Measurements from ENCODE around the gene TSEN34.
"Not testable (repeated sequence)": the region's sequence is repeated elsewhere in the genome, so short reads cannot be mapped to it uniquely, and the experiment has no call there.

TSEN34 gene

DNA sequence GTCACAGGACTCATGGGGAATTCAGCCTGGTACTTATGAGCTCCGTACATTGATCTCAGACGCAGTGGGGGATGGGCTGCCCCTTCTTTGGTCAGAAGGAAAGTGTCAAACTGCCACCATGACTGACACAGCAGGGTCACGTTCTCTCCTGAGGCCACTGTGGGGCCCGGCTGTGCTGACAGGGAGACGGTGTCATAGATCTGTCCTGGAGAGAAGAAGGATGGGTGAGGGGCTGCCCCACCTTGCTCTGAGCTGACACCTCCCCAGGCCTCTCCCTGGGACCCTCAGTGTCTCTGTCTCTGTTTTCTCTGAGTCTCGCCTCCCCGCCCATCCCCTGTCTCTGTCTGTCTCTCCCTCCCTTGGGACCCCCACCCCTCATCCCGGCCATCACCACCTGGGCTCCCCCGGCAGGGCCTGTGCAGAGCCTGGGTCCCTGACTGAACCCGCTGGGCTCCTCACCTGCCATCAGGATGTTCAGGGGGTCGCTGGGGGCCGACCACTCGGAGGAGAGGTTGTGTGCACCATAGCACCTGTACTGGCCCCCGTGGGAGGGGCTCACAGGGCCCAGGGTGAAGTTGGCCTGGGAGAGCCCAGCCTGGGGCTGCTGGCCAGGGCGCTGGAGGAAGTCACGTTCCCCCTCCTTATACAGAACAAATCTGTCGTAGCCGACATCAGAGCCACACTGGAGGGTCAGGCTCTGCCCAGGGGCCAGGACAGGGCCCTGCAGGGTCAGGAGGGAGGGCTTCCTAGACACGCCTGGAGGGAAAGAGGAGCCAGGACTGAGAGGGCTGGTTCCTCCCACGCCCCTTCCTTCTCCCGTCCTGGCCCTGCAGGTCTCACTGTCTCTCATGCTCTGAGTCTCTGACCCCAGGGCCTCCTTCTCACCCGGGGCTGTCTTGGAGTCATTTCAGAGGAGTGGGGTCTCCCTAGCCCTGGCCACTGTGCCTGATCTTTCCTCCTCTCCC is 49.5 kb downstream of the TSEN34 start:
- not testable (repeated sequence) for DNase-seq

DNA sequence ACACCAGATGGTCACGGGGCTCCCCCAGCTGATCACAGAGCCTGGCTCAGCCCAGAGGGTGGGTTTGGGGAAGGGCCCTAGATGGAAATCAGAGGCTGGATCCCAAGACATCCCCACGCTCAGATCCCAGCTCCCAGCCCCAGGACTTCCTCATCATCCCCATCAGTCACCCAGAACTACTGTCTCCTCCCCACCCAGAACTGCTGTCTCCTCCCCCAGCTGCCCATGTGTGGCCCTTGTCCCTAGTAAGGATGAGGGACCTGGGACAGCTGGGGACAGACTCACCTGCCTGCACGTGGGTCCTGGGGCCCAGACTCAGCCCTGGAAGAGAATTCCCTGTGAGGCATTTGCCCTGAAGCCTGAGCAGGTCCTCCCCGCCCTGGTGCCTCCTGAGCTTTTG is 51.1 kb downstream of the TSEN34 start:
- DNase-seq: not testable (repeated sequence)

- DNase-seq: not testable (repeated sequence)
Observed at GRCh38 chr19:54242646-54243045, 51.5 kb downstream of the TSEN34 start, which contains the start of gene LILRA6. LILRA6 (minus strand) TSS chr19:54242790.

- not testable (repeated sequence) for DNase-seq
Observed at GRCh38 chr19:54243809-54244208, 52.7 kb downstream of the TSEN34 start.
